ENCODE data around the gene LAMA5.

Gene LAMA5

GRCh38 chr20:62367136-62367632 lies at the start of gene LAMA5:
LAMA5 (minus strand) TSS chr20:62367312; CDS start chr20:62367245, 67 bp downstream.
- DNase-seq = no peak

GRCh38 chr20:62415354-62416111 lies 48.4 kb upstream of the LAMA5 start:
- no peak for DNase-seq

- no peak for DNase-seq
Observed at GRCh38 chr20:62413896-62414481, 46.9 kb upstream of the LAMA5 start.

- no peak for DNase-seq
Observed at GRCh38 chr20:62413025-62413570, 46.0 kb upstream of the LAMA5 start.

GRCh38 chr20:62412194-62413024 lies 45.3 kb upstream of the LAMA5 start:
- no peak for DNase-seq

GRCh38 chr20:62411479-62412193 lies 44.5 kb upstream of the LAMA5 start:
- DNase-seq = no peak

- DNase-seq = no peak
Observed at GRCh38 chr20:62410746-62411478, 43.8 kb upstream of the LAMA5 start.

- peak; percentile 62 for DNase-seq
Observed at GRCh38 chr20:62409931-62410745, 43.0 kb upstream of the LAMA5 start.

GRCh38 chr20:62409086-62409853 lies 42.2 kb upstream of the LAMA5 start:
- DNase-seq = no peak

GRCh38 chr20:62408640-62409039 lies 41.5 kb upstream of the LAMA5 start:
- no peak for DNase-seq

GRCh38 chr20:62408055-62408454 lies 40.9 kb upstream of the LAMA5 start:
- no peak for DNase-seq

GRCh38 chr20:62407221-62407992 lies 40.3 kb upstream of the LAMA5 start, which contains the start of gene CABLES2:
CABLES2 (minus strand) TSS chr20:62407285; CDS start chr20:62407276, 9 bp downstream.
- DNase-seq = peak; percentile 92

GRCh38 chr20:62406635-62407176 lies 39.6 kb upstream of the LAMA5 start:
- no peak for DNase-seq

GRCh38 chr20:62405981-62406513 lies 38.9 kb upstream of the LAMA5 start:
- DNase-seq = no peak

- DNase-seq = no peak
Observed at GRCh38 chr20:62405108-62405980, 38.2 kb upstream of the LAMA5 start.

- DNase-seq = no peak
Observed at GRCh38 chr20:62404761-62405107, 37.6 kb upstream of the LAMA5 start.

GRCh38 chr20:62404112-62404665 lies 37.1 kb upstream of the LAMA5 start:
- no peak for DNase-seq

Measured in stimulated activated CD8-positive, alpha-beta memory T cell treated with anti-CD3 and anti-CD28 coated beads, Interleukin-4, amount 100 ng/mL, for 48 hours (primary cell).